ENCODE measurements around the gene KCNJ9.

KCNJ9 gene

GRCh38 chr1:160066829-160067745 lies 14.3 kb upstream of the KCNJ9 start:
- Histone ChIP-seq H3K27me3 (ENCODE audit: control insufficient read depth, low read length) (peaks cover 35% of the 10 kb centered on the region), H3K9me2 (replicated peaks; ENCODE audit: control insufficient read depth, low read length) (no peaks in the 10 kb centered on the region), H3K4me2 (ENCODE audit: low read length) (no peak overlapping the region), H3K79me2 (ENCODE audit: control insufficient read depth, low read length) (no peaks in the 10 kb centered on the region), H3K27ac (ENCODE audit: low read depth, low read length) (no peak overlapping the region), H3F3A (ENCODE audit: control insufficient read depth, insufficient read depth) (no peaks in the 10 kb centered on the region), H3K4me1 (ENCODE audit: control insufficient read depth, low read length) (peaks cover 15% of the 10 kb centered on the region), H4K20me1 (ENCODE audit: control insufficient read depth, insufficient read depth, low read depth, low read length) (no peaks in the 10 kb centered on the region), H3K36me3 (ENCODE audit: control insufficient read depth, low read length) (no peaks in the 10 kb centered on the region), H3K4me3 (ENCODE audit: low read length) (no peak overlapping the region), H3K9me3 (ENCODE audit: control insufficient read depth, insufficient read depth, low read length) (no peaks in the 10 kb centered on the region)
- no peak for TF ChIP-seq CTCF (IDR thresholded peaks at IDR 0.05; ENCODE audit: low read depth, low read length, poor library complexity, severe bottlenecking)
- no peak for TF ChIP-seq EZH2phosphoT487 (IDR thresholded peaks at IDR 0.05; ENCODE audit: borderline replicate concordance, low read length)

- TF ChIP-seq CTCF (IDR thresholded peaks at IDR 0.05; ENCODE audit: low read depth, low read length, poor library complexity, severe bottlenecking) (no peak), EZH2phosphoT487 (IDR thresholded peaks at IDR 0.05; ENCODE audit: borderline replicate concordance, low read length) (no peak)
Measured at GRCh38 chr1:160068225-160068624, 13.1 kb upstream of the KCNJ9 start.

GRCh38 chr1:160069460-160070231 lies 11.7 kb upstream of the KCNJ9 start, which contains the start of gene KCNJ10:
Gene KCNJ10, minus strand, starts transcription at chr1:160070160. Its CDS starts 27,628 bp downstream, at chr1:160042532.
- Histone ChIP-seq H3K4me1 (ENCODE audit: control insufficient read depth, low read length) (peaks cover 15% of the 10 kb centered on the region), H3K36me3 (ENCODE audit: control insufficient read depth, low read length) (no peaks in the 10 kb centered on the region), H3F3A (ENCODE audit: control insufficient read depth, insufficient read depth) (no peaks in the 10 kb centered on the region), H3K9me2 (replicated peaks; ENCODE audit: control insufficient read depth, low read length) (no peaks in the 10 kb centered on the region), H3K27ac (ENCODE audit: low read depth, low read length) (no peak within 1 kb of the TSS), H3K4me3 (ENCODE audit: low read length) (peak within 1 kb of the TSS; percentile 66), H4K20me1 (ENCODE audit: control insufficient read depth, insufficient read depth, low read depth, low read length) (no peaks in the 10 kb centered on the region), H3K79me2 (ENCODE audit: control insufficient read depth, low read length) (no peaks in the 10 kb centered on the region), H3K27me3 (ENCODE audit: control insufficient read depth, low read length) (peaks cover 35% of the 10 kb centered on the region), H3K4me2 (ENCODE audit: low read length) (peak within 1 kb of the TSS; percentile 85), H3K9me3 (ENCODE audit: control insufficient read depth, insufficient read depth, low read length) (no peaks in the 10 kb centered on the region)
- no peak for TF ChIP-seq CTCF (IDR thresholded peaks at IDR 0.05; ENCODE audit: low read depth, low read length, poor library complexity, severe bottlenecking)
- TF ChIP-seq EZH2phosphoT487 (IDR thresholded peaks at IDR 0.05; ENCODE audit: borderline replicate concordance, low read length) = no peak

More at GRCh38 chr1:160068225-160068624, 13.1 kb upstream of the KCNJ9 start:
- no peaks in the 10 kb centered on the region for H3K9me2 ChIP-seq (replicated peaks; ENCODE audit: control insufficient read depth, low read length)
- H3K4me2 ChIP-seq (ENCODE audit: low read length) = no peak overlapping the region
- no peak overlapping the region for H3K4me3 ChIP-seq (ENCODE audit: low read length)
- no peaks in the 10 kb centered on the region for H3K9me3 ChIP-seq (ENCODE audit: control insufficient read depth, insufficient read depth, low read length)
- H3K36me3 ChIP-seq (ENCODE audit: control insufficient read depth, low read length) = no peaks in the 10 kb centered on the region
- H3K79me2 ChIP-seq (ENCODE audit: control insufficient read depth, low read length) = no peaks in the 10 kb centered on the region
- H3K27me3 ChIP-seq (ENCODE audit: control insufficient read depth, low read length) = peaks cover 35% of the 10 kb centered on the region
- H3K4me1 ChIP-seq (ENCODE audit: control insufficient read depth, low read length) = peaks cover 15% of the 10 kb centered on the region
- H3K27ac ChIP-seq (ENCODE audit: low read depth, low read length) = no peak overlapping the region
- H4K20me1 ChIP-seq (ENCODE audit: control insufficient read depth, insufficient read depth, low read depth, low read length) = no peaks in the 10 kb centered on the region
- no peaks in the 10 kb centered on the region for H3F3A ChIP-seq (ENCODE audit: control insufficient read depth, insufficient read depth)
